GM19193 (cell line): ENCODE measurements around the gene ATRNL1.

ENCODE experiments used
- POLR2A ChIP-seq: IDR thresholded peaks from 4 replicates; pipeline ENCODE4 v1.6.1; 2011; ENCODE audit not compliant: insufficient read depth, insufficient read length; ENCODE audit errors: extremely low read depth

ATRNL1 gene

GRCh38 chr10:115129752-115130151 lies 36.6 kb downstream of the ATRNL1 start:
- TF ChIP-seq POLR2A: no peak

DNA sequence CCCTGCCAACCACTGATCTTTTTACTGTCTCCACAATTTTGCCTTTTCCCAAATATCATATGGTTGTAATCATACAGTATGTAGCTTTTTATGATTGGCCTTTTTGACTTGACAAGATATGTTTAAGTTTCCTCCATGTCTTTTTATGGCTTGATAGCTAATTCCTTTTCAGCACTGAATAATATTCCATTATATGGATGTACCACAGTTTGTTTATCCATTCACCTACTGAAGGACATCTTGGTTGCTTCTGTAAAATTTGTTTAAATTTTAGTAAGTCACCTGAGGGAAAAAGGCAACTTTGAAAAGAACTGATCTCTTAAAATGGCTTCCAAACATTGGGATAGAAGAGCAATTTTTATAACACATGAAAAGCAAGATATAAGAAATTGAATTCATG lies 43.5 kb downstream of the ATRNL1 start:
- TF ChIP-seq POLR2A: no peak

DNA sequence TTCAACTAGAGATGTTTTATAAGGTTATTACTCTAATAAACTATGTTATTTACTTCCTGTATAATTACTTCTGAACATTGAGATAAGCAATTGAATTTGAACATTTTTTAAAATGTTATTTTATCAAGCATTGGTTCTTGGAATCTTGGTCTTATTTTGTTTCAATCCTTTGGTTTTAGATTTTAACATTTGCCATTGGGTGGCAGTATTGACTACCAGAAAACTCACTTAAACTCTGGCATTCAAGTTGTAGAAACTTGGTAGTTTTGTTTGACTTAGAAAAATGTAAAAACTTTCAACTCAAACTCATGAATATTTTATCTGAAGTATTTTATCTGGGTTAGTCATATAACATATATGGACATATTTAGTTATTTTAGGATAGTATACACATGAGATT lies 48.1 kb downstream of the ATRNL1 start:
- TF ChIP-seq POLR2A: no peak

DNA sequence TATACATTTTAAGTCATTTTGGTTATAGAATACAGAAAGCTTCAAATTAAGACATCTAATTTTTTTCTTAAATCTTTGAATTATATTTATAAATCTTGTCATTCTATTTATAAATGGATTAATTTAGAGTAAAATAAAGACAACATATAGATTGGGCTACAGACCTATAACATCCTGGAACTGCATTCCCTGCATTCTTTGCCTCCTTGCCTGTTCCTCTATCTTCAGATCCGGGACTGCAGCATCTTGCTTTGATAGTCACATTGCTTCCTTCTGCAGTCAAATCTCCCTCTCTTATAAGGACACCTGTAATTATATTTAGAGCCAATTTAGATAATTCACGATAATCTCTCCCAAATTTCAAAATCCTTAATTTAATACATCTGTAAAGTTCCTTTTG lies 64.2 kb downstream of the ATRNL1 start:
- no peak for TF ChIP-seq POLR2A

DNA sequence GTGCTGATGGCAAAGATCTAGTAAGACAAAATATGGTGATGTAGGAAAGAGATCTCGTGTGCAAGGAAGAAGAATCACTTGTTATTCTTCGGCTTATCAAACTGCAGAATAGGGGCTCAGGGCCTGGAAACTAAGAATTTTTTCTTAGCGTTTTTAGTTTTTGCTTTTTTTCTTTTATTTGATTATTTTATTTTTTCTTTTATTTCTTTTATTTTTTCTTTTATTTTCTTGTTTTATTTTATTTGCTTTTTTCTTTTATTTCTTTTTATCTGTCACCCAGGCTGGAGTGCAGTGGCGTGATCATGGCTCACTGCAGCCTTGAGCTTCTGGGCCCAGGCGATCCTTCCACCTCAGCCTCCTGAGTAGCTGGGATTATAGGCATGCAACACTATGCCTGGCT lies 70.0 kb downstream of the ATRNL1 start:
- TF ChIP-seq POLR2A: no peak

DNA sequence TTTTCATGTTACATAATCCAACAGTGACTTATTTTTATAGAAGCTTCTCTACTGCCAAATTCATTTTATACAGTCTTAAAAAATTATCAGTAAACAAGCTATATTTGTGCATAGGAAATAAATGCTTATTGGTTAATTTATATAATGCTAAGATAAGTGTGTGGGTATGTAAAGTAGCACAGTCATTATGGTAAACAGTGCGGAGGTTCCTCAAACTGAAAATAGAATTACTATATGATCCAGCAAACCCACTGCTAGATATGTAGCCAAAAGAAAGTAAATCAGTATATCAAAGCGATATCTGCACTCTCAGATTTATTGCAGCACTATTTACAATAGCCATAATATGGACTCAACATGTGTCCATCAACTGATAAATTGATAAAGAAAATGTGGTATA lies 71.1 kb downstream of the ATRNL1 start:
- TF ChIP-seq POLR2A: no peak

GRCh38 chr10:115167751-115168150 lies 74.6 kb downstream of the ATRNL1 start:
- no peak for TF ChIP-seq POLR2A

DNA sequence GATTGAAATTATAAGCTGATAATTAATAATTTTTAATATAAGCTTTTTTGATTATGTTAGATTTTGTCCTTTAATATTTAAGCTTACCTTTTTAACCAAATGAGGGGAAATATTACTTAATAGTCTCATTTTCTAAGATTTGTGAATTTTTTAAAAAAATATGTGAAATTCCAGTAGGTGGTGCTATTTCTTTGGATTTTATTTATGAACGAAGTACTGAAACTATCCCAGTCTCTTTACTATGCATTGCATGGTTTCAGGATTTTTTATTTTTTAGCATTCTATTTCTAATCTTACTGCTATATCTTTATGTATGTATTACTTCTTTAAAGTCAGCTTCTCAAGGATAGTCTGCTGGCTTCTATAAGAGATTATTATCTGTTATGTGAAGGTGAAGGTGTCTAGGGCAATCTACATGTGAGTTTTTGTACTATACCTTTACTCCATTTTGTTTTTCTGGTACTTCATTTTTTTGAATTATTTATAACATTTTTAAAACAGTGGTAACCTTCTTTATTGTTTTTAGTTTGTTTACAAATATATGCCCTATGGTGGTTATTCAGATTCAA lies 78.3 kb downstream of the ATRNL1 start:
- no peak for TF ChIP-seq POLR2A

DNA sequence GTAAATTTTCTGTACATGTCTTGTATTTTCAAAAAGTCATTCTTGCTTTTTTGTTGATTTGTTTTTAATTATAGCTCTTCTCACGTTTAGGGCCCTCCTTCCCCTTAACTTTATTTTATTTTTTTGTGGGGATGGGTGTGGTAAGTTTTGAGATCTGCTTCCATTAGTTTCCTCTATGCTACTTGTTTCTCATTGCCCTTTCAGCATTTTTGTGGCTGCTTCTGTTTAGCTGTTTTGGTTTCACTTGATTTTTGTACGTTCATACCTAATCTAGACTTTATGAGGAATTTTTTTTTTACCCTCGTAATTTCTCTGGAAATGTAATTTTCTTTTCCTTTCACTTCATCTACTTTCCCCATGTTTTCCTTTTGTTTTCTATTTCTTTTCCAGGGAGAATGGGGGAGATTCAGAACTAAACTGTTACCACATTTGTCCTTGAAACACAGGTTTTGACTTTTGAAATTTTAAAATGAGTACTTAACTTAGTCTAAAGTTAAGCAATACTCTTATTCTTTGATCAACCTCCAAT lies 80.8 kb downstream of the ATRNL1 start:
- no peak for TF ChIP-seq POLR2A

- no peak for TF ChIP-seq POLR2A
Observed at GRCh38 chr10:115209133-115209532, 116.0 kb downstream of the ATRNL1 start.

- no peak for TF ChIP-seq POLR2A
Observed at GRCh38 chr10:115214829-115215228, 121.7 kb downstream of the ATRNL1 start.

- no peak for TF ChIP-seq POLR2A
Observed at GRCh38 chr10:115219203-115219602, 126.0 kb downstream of the ATRNL1 start.

- TF ChIP-seq POLR2A: no peak
Observed at GRCh38 chr10:115222039-115222438, 128.9 kb downstream of the ATRNL1 start.

DNA sequence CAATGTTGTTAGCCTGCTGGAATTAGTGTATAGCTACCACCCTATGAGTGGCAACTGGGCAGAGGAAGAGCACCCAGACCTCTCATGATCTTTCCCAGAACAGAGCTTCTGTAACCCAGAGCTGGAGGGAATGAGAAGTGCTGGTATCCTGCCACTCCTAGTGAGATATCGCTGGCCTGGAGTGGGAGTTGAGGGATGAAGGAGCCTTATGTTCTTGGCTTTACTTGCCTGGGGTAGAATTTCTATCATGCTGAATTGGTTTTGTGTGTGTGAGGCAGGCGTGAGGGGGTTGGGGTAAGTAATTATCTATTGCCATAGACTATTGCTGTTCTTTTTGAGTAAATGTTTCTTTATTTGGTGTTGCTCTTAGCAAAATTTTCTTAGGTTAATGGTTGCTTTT lies 146.6 kb downstream of the ATRNL1 start:
- TF ChIP-seq POLR2A: no peak

- TF ChIP-seq POLR2A: no peak
Observed at GRCh38 chr10:115250784-115251183, 157.6 kb downstream of the ATRNL1 start.

DNA sequence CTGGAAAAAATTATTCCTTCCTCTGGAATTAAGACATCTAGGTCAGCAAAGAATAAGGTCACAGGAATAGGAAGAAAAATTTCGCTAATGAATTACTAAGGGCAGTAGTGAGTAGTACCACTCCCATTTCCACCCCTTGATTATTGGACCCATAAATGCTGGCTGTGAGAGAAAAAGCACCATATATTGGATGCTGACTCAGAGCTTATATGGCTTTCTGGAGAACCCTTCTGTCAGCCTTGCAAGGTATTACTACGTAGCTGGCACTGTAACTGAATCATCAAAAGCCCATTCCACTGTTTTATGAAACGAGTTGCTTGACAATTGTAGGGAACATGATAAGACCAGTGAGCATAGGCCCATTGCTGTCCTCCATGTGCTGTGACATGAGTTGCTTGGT lies 179.3 kb downstream of the ATRNL1 start:
- no peak for TF ChIP-seq POLR2A

DNA sequence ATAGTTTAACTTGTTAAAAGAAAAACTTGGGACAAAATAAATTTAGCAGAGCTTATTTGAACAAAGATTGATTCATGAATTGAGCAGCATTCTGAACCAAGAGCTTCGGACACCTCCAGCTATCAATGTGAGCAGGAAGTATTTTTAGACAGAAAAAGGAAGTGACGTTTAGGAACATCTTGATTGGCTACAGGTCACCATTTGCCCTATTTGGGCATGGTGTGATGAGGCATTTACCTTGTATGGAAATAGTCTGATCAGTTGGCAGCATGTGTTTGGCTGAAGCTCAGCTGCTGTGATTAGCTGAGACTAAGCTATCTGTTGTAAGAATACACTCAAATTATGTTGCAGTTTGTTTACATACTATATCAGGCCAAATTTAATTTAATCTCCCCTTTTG lies 185.1 kb downstream of the ATRNL1 start:
- TF ChIP-seq POLR2A: no peak
